ENCODE measurements around the gene ALDH18A1.

The ALDH18A1 gene

DNA sequence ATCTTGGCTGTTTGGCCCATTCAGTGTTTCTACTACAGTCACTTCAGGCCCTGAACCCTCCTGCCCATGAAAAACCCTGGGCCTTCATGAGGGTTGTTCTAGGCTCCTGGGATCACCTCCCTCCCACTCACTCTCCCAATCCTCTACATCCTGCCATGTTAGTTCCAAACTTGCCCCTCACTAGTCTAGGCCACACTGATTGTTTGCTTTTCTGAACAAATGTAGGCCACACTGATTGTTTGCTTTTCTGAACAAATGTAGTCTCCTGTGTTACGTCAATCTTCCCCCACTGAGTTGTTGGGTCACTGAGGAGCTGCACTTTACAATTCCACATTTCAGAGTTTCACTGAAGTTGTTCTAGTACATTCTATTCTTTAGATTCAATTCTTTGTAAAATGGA lies 5.3 kb upstream of the ALDH18A1 start:
- Histone ChIP-seq H3K27me3 (ENCODE audit: insufficient read depth, poor library complexity, severe bottlenecking) (no peaks in the 10 kb centered on the region), H3K4me3 (replicated peaks; ENCODE audit: insufficient read depth, low read length) (no peak overlapping the region), H3K27ac (replicated peaks) (no peak overlapping the region)
- TF ChIP-seq, protein P1, sequence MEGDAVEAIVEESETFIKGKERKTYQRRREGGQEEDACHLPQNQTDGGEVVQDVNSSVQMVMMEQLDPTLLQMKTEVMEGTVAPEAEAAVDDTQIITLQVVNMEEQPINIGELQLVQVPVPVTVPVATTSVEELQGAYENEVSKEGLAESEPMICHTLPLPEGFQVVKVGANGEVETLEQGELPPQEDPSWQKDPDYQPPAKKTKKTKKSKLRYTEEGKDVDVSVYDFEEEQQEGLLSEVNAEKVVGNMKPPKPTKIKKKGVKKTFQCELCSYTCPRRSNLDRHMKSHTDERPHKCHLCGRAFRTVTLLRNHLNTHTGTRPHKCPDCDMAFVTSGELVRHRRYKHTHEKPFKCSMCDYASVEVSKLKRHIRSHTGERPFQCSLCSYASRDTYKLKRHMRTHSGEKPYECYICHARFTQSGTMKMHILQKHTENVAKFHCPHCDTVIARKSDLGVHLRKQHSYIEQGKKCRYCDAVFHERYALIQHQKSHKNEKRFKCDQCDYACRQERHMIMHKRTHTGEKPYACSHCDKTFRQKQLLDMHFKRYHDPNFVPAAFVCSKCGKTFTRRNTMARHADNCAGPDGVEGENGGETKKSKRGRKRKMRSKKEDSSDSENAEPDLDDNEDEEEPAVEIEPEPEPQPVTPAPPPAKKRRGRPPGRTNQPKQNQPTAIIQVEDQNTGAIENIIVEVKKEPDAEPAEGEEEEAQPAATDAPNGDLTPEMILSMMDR (IDR thresholded peaks at IDR 0.05; ENCODE audit: insufficient read depth, low read length) = no peak
- TF ChIP-seq SPI1 (IDR thresholded peaks at IDR 0.05; ENCODE audit: borderline replicate concordance, low read depth) (no peak), GABPA (IDR thresholded peaks at IDR 0.05; ENCODE audit: low read depth) (no peak), POLR2AphosphoS5 (IDR thresholded peaks at IDR 0.05; ENCODE audit: low read depth) (no peak)
- TF ChIP-seq, protein P2, sequence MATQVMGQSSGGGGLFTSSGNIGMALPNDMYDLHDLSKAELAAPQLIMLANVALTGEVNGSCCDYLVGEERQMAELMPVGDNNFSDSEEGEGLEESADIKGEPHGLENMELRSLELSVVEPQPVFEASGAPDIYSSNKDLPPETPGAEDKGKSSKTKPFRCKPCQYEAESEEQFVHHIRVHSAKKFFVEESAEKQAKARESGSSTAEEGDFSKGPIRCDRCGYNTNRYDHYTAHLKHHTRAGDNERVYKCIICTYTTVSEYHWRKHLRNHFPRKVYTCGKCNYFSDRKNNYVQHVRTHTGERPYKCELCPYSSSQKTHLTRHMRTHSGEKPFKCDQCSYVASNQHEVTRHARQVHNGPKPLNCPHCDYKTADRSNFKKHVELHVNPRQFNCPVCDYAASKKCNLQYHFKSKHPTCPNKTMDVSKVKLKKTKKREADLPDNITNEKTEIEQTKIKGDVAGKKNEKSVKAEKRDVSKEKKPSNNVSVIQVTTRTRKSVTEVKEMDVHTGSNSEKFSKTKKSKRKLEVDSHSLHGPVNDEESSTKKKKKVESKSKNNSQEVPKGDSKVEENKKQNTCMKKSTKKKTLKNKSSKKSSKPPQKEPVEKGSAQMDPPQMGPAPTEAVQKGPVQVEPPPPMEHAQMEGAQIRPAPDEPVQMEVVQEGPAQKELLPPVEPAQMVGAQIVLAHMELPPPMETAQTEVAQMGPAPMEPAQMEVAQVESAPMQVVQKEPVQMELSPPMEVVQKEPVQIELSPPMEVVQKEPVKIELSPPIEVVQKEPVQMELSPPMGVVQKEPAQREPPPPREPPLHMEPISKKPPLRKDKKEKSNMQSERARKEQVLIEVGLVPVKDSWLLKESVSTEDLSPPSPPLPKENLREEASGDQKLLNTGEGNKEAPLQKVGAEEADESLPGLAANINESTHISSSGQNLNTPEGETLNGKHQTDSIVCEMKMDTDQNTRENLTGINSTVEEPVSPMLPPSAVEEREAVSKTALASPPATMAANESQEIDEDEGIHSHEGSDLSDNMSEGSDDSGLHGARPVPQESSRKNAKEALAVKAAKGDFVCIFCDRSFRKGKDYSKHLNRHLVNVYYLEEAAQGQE (IDR thresholded peaks at IDR 0.05; ENCODE audit: insufficient replicate concordance, low read depth) = no peak
- no peak for DNase-seq (ENCODE audit: low read depth in 1 of 2, low spot score in 1 of 2)

DNA sequence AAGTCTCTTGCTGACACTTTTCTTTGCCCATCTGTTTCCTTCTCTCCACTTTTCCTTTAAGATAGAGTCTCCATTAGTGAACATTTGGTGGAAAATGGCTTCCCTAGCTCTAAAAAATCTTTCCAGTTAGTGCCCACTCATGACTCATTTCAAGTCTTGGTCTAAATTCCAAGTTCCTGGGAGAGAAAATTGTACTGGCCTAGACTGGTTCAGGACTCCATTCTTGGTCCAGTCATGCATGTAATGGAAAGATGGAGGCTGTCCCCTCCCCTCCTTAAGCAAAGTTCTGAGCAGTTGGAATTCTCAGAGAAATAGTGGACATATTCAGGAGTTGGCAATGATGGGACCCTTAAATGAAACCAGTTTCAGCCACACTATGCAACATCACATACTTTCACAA lies 3.8 kb upstream of the ALDH18A1 start:
- TF ChIP-seq SPI1 (IDR thresholded peaks at IDR 0.05; ENCODE audit: borderline replicate concordance, low read depth) = no peak
- TF ChIP-seq, protein P1 (IDR thresholded peaks at IDR 0.05; ENCODE audit: insufficient read depth, low read length) = no peak
- no peak for TF ChIP-seq POLR2AphosphoS5 (IDR thresholded peaks at IDR 0.05; ENCODE audit: low read depth)
- TF ChIP-seq GABPA (IDR thresholded peaks at IDR 0.05; ENCODE audit: low read depth) = no peak
- Histone ChIP-seq H3K27me3 (ENCODE audit: insufficient read depth, poor library complexity, severe bottlenecking) (no peaks in the 10 kb centered on the region), H3K4me3 (replicated peaks; ENCODE audit: insufficient read depth, low read length) (no peak overlapping the region), H3K27ac (replicated peaks) (no peak overlapping the region)
- no peak for DNase-seq (ENCODE audit: low read depth in 1 of 2, low spot score in 1 of 2)

DNA sequence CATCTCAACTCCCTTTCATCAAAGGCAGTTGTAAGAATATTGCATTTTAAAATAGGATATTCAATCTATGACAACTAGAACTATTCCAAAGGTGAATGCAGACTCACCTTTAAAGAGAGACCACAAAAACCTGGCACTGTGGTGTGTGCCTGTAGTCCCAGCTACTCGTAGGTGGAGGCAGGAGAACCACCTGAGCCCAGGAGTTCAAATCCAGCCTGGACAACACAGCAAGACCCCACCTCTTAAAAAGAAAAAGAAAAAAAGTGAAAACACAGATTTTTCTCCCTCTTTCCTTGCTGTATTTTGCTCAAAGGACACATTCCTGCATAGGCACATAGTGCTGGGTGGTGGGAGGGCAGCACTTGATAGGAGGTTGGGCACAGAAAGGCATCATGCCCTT lies 739 bp upstream of the ALDH18A1 start:
- TF ChIP-seq, protein P2 (IDR thresholded peaks at IDR 0.05; ENCODE audit: insufficient replicate concordance, low read depth) = no peak
- TF ChIP-seq, protein P1 (IDR thresholded peaks at IDR 0.05; ENCODE audit: insufficient read depth, low read length) = no peak
- TF ChIP-seq POLR2AphosphoS5 (IDR thresholded peaks at IDR 0.05; ENCODE audit: low read depth) = no peak
- TF ChIP-seq GABPA (IDR thresholded peaks at IDR 0.05; ENCODE audit: low read depth) = no peak
- TF ChIP-seq SPI1 (IDR thresholded peaks at IDR 0.05; ENCODE audit: borderline replicate concordance, low read depth) = no peak

More for the DNA sequence above, 739 bp upstream of the ALDH18A1 start:
- Histone ChIP-seq H3K27ac (replicated peaks) (peak overlapping the region; percentile 66), H3K4me3 (replicated peaks; ENCODE audit: insufficient read depth, low read length) (peak overlapping the region; percentile 89), H3K27me3 (ENCODE audit: insufficient read depth, poor library complexity, severe bottlenecking) (no peaks in the 10 kb centered on the region)
- no peak for DNase-seq (ENCODE audit: low read depth in 1 of 2, low spot score in 1 of 2)

Data from HL-60 (cell line).